ENCODE data around the gene LBH. TPM values are rescaled to one million over a fixed set of nuclear protein-coding genes. Genes with fewer than 3 reads are reported as not detected.

LBH gene
- total RNA-seq, 2 experiments from 2014 or later = 3.0 to 3.7 TPM

GRCh38 chr2:30222636-30223360, 8.5 kb upstream of the LBH start:
- Histone ChIP-seq H3K4me1 (ENCODE audit: insufficient read depth, low read length, poor library complexity, severe bottlenecking) (peaks cover 39% of the 10 kb centered on the region), H2AFZ (ENCODE audit: low read length) (no peak overlapping the region)
- intact Hi-C loops (cut with micrococcal nuclease; ENCODE audit: unreplicated experiment) = no loop called here

DNA sequence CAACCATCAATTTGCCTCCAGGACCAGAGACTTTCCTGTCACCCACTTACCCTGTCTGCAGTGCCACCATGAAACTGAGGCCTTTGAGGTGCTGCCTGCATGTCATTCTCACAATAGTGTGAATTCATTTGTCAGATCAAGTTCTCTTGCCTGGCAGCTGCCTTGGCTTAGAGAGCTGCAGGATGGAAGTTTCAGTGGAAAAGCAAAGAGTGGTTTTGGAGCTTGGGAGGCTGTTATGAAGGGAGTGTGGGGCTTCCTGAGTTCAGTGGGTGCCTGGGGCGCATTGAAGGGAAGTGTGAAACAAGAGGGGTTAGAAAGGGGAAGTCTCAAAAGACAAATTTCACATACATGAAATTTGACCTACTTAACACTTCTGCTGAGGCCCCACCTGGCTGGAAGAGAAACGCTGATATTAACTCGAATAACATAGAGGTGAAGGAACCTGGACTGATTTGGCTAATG, 7.9 kb upstream of the LBH start:
- Histone ChIP-seq H3K4me3 (ENCODE audit: low read depth, low read length, poor library complexity, severe bottlenecking) (no peak overlapping the region), H3K4me2 (ENCODE audit: low read length) (peak overlapping the region; percentile 81), H3K36me3 (ENCODE audit: insufficient read depth, low read length) (no peaks in the 10 kb centered on the region), H3K79me2 (ENCODE audit: insufficient read depth, low read depth, low read length) (no peaks in the 10 kb centered on the region), H2AFZ (ENCODE audit: low read length) (no peak overlapping the region; the same call in 1 of the 2 replicates), H3K27ac (ENCODE audit: low read depth, low read length, poor library complexity, severe bottlenecking) (no peak overlapping the region), H3K9me2 (ENCODE audit: insufficient read depth, low read length) (no peaks in the 10 kb centered on the region), H3K4me1 (ENCODE audit: insufficient read depth, low read length, poor library complexity, severe bottlenecking) (peaks cover 32% of the 10 kb centered on the region), H3K9me3 (ENCODE audit: low read length) (no peaks in the 10 kb centered on the region), H4K20me1 (ENCODE audit: insufficient read depth, low read length) (no peaks in the 10 kb centered on the region)
- DNase-seq (ENCODE audit: low spot score) = peak; percentile 66
- ChIA-PET CTCF (ENCODE audit: unreplicated experiment) (no interaction called here), POLR2A (interaction anchor here (1.1 to 2.0 kb wide), 4 partner anchors 9 to 77 kb away, joined by 3 to 6 read pairs (median 4); no protein-coding TSS in a partner anchor)
- intact Hi-C loops (cut with micrococcal nuclease; ENCODE audit: unreplicated experiment) = no loop called here
- TF ChIP-seq CTCF (conservative IDR thresholded peaks at IDR 0.05; ENCODE audit: low read length) (no peak), EZH2phosphoT487 (IDR thresholded peaks at IDR 0.05; ENCODE audit: borderline replicate concordance, low read depth, low read length) (no peak)
- BruUV-seq (replicated peaks) = no TSS peak

More at GRCh38 chr2:30222636-30223360, 8.5 kb upstream of the LBH start:
- Histone ChIP-seq H3K4me3 (ENCODE audit: low read depth, low read length, poor library complexity, severe bottlenecking) (no peak overlapping the region), H3K79me2 (ENCODE audit: insufficient read depth, low read depth, low read length) (no peaks in the 10 kb centered on the region), H3K9me3 (ENCODE audit: low read length) (no peaks in the 10 kb centered on the region), H3K36me3 (ENCODE audit: insufficient read depth, low read length) (no peaks in the 10 kb centered on the region), H3K4me2 (ENCODE audit: low read length) (0 out of 2 replicates have a peak overlapping the region, but pooled peaks have one; percentile 81), H4K20me1 (ENCODE audit: insufficient read depth, low read length) (no peaks in the 10 kb centered on the region), H3K9me2 (ENCODE audit: insufficient read depth, low read length) (no peaks in the 10 kb centered on the region), H3K27ac (ENCODE audit: low read depth, low read length, poor library complexity, severe bottlenecking) (no peak overlapping the region)
- no TSS peak for BruUV-seq (replicated peaks)
- no peak for DNase-seq (ENCODE audit: low spot score)
- ChIA-PET POLR2A (interaction anchor here (0.6 to 1.1 kb wide), 3 partner anchors 58 to 376 kb away, joined by 3 to 5 read pairs (median 3); no protein-coding TSS in a partner anchor), CTCF (ENCODE audit: unreplicated experiment) (no interaction called here)
- no peak for TF ChIP-seq EZH2phosphoT487 (IDR thresholded peaks at IDR 0.05; ENCODE audit: borderline replicate concordance, low read depth, low read length)
- TF ChIP-seq CTCF (conservative IDR thresholded peaks at IDR 0.05; ENCODE audit: low read length) = no peak

GRCh38 chr2:30224151-30224550, 7.2 kb upstream of the LBH start:
- Histone ChIP-seq H3K79me2 (ENCODE audit: insufficient read depth, low read depth, low read length) (no peaks in the 10 kb centered on the region), H3K9me2 (ENCODE audit: insufficient read depth, low read length) (no peaks in the 10 kb centered on the region), H3K4me2 (ENCODE audit: low read length) (peak overlapping the region; percentile 81), H3K36me3 (ENCODE audit: insufficient read depth, low read length) (no peaks in the 10 kb centered on the region), H2AFZ (ENCODE audit: low read length) (peak overlapping the region; percentile 97; the same call in 1 of the 2 replicates), H3K27ac (ENCODE audit: low read depth, low read length, poor library complexity, severe bottlenecking) (no peak overlapping the region), H3K9me3 (ENCODE audit: low read length) (no peaks in the 10 kb centered on the region), H3K4me1 (ENCODE audit: insufficient read depth, low read length, poor library complexity, severe bottlenecking) (peaks cover 30% of the 10 kb centered on the region), H3K4me3 (ENCODE audit: low read depth, low read length, poor library complexity, severe bottlenecking) (no peak overlapping the region), H4K20me1 (ENCODE audit: insufficient read depth, low read length) (no peaks in the 10 kb centered on the region)
- DNase-seq (ENCODE audit: low spot score) = no peak
- ChIA-PET CTCF (ENCODE audit: unreplicated experiment) (no interaction called here), POLR2A (interaction anchor here (1.1 to 2.0 kb wide), 3 partner anchors 10 to 77 kb away, joined by 3 to 6 read pairs (median 5); no protein-coding TSS in a partner anchor)
- no TSS peak for BruUV-seq (replicated peaks)
- TF ChIP-seq EZH2phosphoT487 (IDR thresholded peaks at IDR 0.05; ENCODE audit: borderline replicate concordance, low read depth, low read length) (no peak), CTCF (conservative IDR thresholded peaks at IDR 0.05; ENCODE audit: low read length) (no peak)
- intact Hi-C loops (cut with micrococcal nuclease; ENCODE audit: unreplicated experiment) = loop anchor here (2.0 kb wide), 1 partner anchor 113 kb away; no protein-coding TSS in a partner anchor

Data from OCI-LY7 (cell line).